ENCODE results near the gene NEDD4L. TPM values are rescaled to one million over a fixed set of nuclear protein-coding genes. Genes with fewer than 3 reads are reported as not detected.

Gene NEDD4L
- polyA plus RNA-seq, 1 of the 3 experiments (the other 2 are of a cell fraction) = 13.2 TPM

DNA sequence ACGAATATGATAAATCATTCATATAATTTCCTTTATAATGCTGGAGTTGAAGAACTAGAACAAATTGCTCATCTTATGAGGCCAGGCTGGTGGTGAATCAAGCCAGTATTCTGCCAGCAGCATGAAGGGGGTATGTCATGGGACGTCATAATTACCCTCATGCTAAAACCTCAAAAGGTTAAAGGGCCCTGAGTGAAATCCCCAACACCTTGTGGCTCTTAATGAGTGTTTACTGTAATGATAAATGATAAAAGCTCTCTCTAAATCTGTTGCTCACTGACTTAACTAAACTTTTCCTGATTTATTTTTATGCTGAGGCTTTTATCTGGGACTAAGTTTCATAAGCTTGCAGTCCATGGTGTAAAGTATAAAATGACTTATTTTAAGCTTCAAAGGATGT lies 18.3 kb upstream of the NEDD4L start:
- H3K9ac ChIP-seq = no peak overlapping the region
- no peaks in the 10 kb centered on the region for H3K79me2 ChIP-seq (ENCODE audit: insufficient read depth)
- ChIA-PET POLR2A (no interaction called here), CTCF (interaction anchor here (2.4 kb wide), 1 partner anchor 18 kb away, joined by 8 read pairs; the partner anchor contains the start of gene NEDD4L)
- TF ChIP-seq ELF1 (IDR thresholded peaks at IDR 0.05) (no peak), FOXM1 (IDR thresholded peaks at IDR 0.05; ENCODE audit: low read depth) (no peak), POLR2AphosphoS5 (IDR thresholded peaks at IDR 0.05; ENCODE audit: low read depth, low read length) (no peak), RCOR1 (IDR thresholded peaks at IDR 0.05; ENCODE audit: low read length) (no peak)
- TF ChIP-seq, protein P1, sequence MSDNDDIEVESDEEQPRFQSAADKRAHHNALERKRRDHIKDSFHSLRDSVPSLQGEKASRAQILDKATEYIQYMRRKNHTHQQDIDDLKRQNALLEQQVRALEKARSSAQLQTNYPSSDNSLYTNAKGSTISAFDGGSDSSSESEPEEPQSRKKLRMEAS (IDR thresholded peaks at IDR 0.05; ENCODE audit: low read depth) = no peak
- TF ChIP-seq, protein P2, sequence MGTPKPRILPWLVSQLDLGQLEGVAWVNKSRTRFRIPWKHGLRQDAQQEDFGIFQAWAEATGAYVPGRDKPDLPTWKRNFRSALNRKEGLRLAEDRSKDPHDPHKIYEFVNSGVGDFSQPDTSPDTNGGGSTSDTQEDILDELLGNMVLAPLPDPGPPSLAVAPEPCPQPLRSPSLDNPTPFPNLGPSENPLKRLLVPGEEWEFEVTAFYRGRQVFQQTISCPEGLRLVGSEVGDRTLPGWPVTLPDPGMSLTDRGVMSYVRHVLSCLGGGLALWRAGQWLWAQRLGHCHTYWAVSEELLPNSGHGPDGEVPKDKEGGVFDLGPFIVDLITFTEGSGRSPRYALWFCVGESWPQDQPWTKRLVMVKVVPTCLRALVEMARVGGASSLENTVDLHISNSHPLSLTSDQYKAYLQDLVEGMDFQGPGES (IDR thresholded peaks at IDR 0.05; ENCODE audit: low read depth, low read length) = no peak
- no peaks in the 10 kb centered on the region for H3F3A ChIP-seq (replicated peaks; ENCODE audit: insufficient read depth)
- DNase-seq = no peak
- H4K20me1 ChIP-seq (ENCODE audit: insufficient read depth) = no peaks in the 10 kb centered on the region
- no peaks in the 10 kb centered on the region for H3K4me1 ChIP-seq (ENCODE audit: control insufficient read depth in 1 of 2, insufficient read depth in 2 of 2, low read depth in 1 of 2, low read length in 1 of 2)
- H3K27ac ChIP-seq (ENCODE audit: low read depth in 2 of 2, low read length in 1 of 2) = no peak overlapping the region
- H2AFZ ChIP-seq (ENCODE audit: low read depth) = 0 out of 2 replicates have a peak overlapping the region, but pooled peaks have one; percentile 9
- H3K36me3 ChIP-seq (replicated peaks in 1 of 2; ENCODE audit: control insufficient read depth in 1 of 2, insufficient read depth in 2 of 2, low read length in 1 of 2) = no peaks in the 10 kb centered on the region
- no peaks in the 10 kb centered on the region for H3K27me3 ChIP-seq (ENCODE audit: insufficient read depth)
- H3K4me2 ChIP-seq = no peak overlapping the region
- no peak overlapping the region for H3K4me3 ChIP-seq (ENCODE audit: low read depth in 2 of 2, low read length in 1 of 2)
- no peaks in the 10 kb centered on the region for H3K9me3 ChIP-seq
- WGBS (ENCODE audit: low lambda C conversion rate) = 75% methylated on average over 2 of the region's 2 CpGs
- H3K9me2 ChIP-seq = no peaks in the 10 kb centered on the region

GRCh38 chr18:58026395-58026794 lies 17.6 kb upstream of the NEDD4L start:
- ChIA-PET POLR2A (no interaction called here), CTCF (interaction anchor here (0.8 to 2.2 kb wide), 2 partner anchors 16 to 17 kb away, joined by 3 to 11 read pairs; partner anchors contain the start of gene NEDD4L)
- H3K27ac ChIP-seq (ENCODE audit: low read depth in 2 of 2, low read length in 1 of 2) = no peak overlapping the region
- H3K79me2 ChIP-seq (ENCODE audit: insufficient read depth) = no peaks in the 10 kb centered on the region
- no peak overlapping the region for H3K9ac ChIP-seq
- no peaks in the 10 kb centered on the region for H3K36me3 ChIP-seq (replicated peaks in 1 of 2; ENCODE audit: control insufficient read depth in 1 of 2, insufficient read depth in 2 of 2, low read length in 1 of 2)
- H3K4me3 ChIP-seq (ENCODE audit: low read depth in 2 of 2, low read length in 1 of 2) = no peak overlapping the region
- H3K9me2 ChIP-seq = no peaks in the 10 kb centered on the region
- H3K9me3 ChIP-seq = no peaks in the 10 kb centered on the region
- H3K4me2 ChIP-seq = no peak overlapping the region
- no peaks in the 10 kb centered on the region for H3F3A ChIP-seq (replicated peaks; ENCODE audit: insufficient read depth)
- TF ChIP-seq NFIC (IDR thresholded peaks at IDR 0.05; ENCODE audit: borderline replicate concordance) = no peak
- no peak for TF ChIP-seq SIN3A (IDR thresholded peaks at IDR 0.05; ENCODE audit: borderline replicate concordance, low read depth, low read length)
- TF ChIP-seq JUND (IDR thresholded peaks at IDR 0.05) = no peak
- no peak for TF ChIP-seq TCF12 (IDR thresholded peaks at IDR 0.05)
- no peak for TF ChIP-seq YY1 (IDR thresholded peaks at IDR 0.05; ENCODE audit: low read depth)
- no peak for TF ChIP-seq RXRA (IDR thresholded peaks at IDR 0.05; ENCODE audit: borderline replicate concordance, low read depth)
- no peak for TF ChIP-seq TAF1 (IDR thresholded peaks at IDR 0.05; ENCODE audit: borderline replicate concordance, low read depth, low read length)
- TF ChIP-seq, protein P3, sequence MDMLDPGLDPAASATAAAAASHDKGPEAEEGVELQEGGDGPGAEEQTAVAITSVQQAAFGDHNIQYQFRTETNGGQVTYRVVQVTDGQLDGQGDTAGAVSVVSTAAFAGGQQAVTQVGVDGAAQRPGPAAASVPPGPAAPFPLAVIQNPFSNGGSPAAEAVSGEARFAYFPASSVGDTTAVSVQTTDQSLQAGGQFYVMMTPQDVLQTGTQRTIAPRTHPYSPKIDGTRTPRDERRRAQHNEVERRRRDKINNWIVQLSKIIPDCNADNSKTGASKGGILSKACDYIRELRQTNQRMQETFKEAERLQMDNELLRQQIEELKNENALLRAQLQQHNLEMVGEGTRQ (IDR thresholded peaks at IDR 0.05; ENCODE audit: borderline replicate concordance, low read depth, low read length) = no peak
- TF ChIP-seq, protein P4, sequence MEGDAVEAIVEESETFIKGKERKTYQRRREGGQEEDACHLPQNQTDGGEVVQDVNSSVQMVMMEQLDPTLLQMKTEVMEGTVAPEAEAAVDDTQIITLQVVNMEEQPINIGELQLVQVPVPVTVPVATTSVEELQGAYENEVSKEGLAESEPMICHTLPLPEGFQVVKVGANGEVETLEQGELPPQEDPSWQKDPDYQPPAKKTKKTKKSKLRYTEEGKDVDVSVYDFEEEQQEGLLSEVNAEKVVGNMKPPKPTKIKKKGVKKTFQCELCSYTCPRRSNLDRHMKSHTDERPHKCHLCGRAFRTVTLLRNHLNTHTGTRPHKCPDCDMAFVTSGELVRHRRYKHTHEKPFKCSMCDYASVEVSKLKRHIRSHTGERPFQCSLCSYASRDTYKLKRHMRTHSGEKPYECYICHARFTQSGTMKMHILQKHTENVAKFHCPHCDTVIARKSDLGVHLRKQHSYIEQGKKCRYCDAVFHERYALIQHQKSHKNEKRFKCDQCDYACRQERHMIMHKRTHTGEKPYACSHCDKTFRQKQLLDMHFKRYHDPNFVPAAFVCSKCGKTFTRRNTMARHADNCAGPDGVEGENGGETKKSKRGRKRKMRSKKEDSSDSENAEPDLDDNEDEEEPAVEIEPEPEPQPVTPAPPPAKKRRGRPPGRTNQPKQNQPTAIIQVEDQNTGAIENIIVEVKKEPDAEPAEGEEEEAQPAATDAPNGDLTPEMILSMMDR (IDR thresholded peaks at IDR 0.05) = no peak
- no peak for TF ChIP-seq EP300 (IDR thresholded peaks at IDR 0.05; ENCODE audit: borderline replicate concordance in 1 of 2, low read depth in 1 of 2, low read length in 1 of 2)
- no peak for TF ChIP-seq MXI1 (IDR thresholded peaks at IDR 0.05; ENCODE audit: low read depth, low read length)
- TF ChIP-seq POLR2AphosphoS5 (IDR thresholded peaks at IDR 0.05; ENCODE audit: low read depth, low read length) = no peak
- no peak for TF ChIP-seq FOSL2 (IDR thresholded peaks at IDR 0.05; ENCODE audit: borderline replicate concordance, low read depth)
- H2AFZ ChIP-seq (ENCODE audit: low read depth) = no peak overlapping the region
- H4K20me1 ChIP-seq (ENCODE audit: insufficient read depth) = no peaks in the 10 kb centered on the region
- DNase-seq = no peak
- H3K4me1 ChIP-seq (ENCODE audit: control insufficient read depth in 1 of 2, insufficient read depth in 2 of 2, low read depth in 1 of 2, low read length in 1 of 2) = no peaks in the 10 kb centered on the region
- H3K27me3 ChIP-seq (ENCODE audit: insufficient read depth) = no peaks in the 10 kb centered on the region
- 60% methylated on average over 3 of the region's 3 CpGs for WGBS (ENCODE audit: low lambda C conversion rate)

Data from SK-N-SH (cell line).